ENCODE measurements around the gene GRIA3.

GRCh38 chrX:123138473-123138872, 45.6 kb upstream of the GRIA3 start:
- TF ChIP-seq PRDM2 (tag by site-specific recombination; IDR thresholded peaks at IDR 0.05; ENCODE audit: borderline replicate concordance): no peak
- TF ChIP-seq, protein P1, sequence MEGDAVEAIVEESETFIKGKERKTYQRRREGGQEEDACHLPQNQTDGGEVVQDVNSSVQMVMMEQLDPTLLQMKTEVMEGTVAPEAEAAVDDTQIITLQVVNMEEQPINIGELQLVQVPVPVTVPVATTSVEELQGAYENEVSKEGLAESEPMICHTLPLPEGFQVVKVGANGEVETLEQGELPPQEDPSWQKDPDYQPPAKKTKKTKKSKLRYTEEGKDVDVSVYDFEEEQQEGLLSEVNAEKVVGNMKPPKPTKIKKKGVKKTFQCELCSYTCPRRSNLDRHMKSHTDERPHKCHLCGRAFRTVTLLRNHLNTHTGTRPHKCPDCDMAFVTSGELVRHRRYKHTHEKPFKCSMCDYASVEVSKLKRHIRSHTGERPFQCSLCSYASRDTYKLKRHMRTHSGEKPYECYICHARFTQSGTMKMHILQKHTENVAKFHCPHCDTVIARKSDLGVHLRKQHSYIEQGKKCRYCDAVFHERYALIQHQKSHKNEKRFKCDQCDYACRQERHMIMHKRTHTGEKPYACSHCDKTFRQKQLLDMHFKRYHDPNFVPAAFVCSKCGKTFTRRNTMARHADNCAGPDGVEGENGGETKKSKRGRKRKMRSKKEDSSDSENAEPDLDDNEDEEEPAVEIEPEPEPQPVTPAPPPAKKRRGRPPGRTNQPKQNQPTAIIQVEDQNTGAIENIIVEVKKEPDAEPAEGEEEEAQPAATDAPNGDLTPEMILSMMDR (tag by site-specific recombination; IDR thresholded peaks at IDR 0.05): no peak
- TF ChIP-seq ZNF423 (tag by site-specific recombination; IDR thresholded peaks at IDR 0.05): no peak
- TF ChIP-seq ZFP37 (tag by site-specific recombination; IDR thresholded peaks at IDR 0.05): no peak
- no peak for TF ChIP-seq ZNF138 (tag by site-specific recombination; IDR thresholded peaks at IDR 0.05; ENCODE audit: borderline replicate concordance)
- TF ChIP-seq ZNF184 (tag by site-specific recombination; IDR thresholded peaks at IDR 0.05): no peak
- TF ChIP-seq TRIM28 (IDR thresholded peaks at IDR 0.05; ENCODE audit: borderline replicate concordance, low read length): no peak
- TF ChIP-seq, protein P2, sequence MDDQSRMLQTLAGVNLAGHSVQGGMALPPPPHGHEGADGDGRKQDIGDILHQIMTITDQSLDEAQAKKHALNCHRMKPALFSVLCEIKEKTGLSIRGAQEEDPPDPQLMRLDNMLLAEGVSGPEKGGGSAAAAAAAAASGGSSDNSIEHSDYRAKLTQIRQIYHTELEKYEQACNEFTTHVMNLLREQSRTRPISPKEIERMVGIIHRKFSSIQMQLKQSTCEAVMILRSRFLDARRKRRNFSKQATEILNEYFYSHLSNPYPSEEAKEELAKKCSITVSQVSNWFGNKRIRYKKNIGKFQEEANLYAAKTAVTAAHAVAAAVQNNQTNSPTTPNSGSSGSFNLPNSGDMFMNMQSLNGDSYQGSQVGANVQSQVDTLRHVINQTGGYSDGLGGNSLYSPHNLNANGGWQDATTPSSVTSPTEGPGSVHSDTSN (CRISPR knock-in tag; IDR thresholded peaks at IDR 0.05): no peak
- no peak for TF ChIP-seq ZNF626 (tag by site-specific recombination; IDR thresholded peaks at IDR 0.05)
- TF ChIP-seq ZNF248 (tag by site-specific recombination; IDR thresholded peaks at IDR 0.05): no peak
- TF ChIP-seq ZBTB1 (tag by site-specific recombination; IDR thresholded peaks at IDR 0.05): no peak
- no peak for TF ChIP-seq KLF16 (tag by site-specific recombination; IDR thresholded peaks at IDR 0.05)
